Measurements from ENCODE around the gene EXOC3. TPM values are rescaled to one million over a fixed set of nuclear protein-coding genes. Genes with fewer than 3 reads are reported as not detected.

Gene EXOC3
- total RNA-seq, 2 experiments from 2014 or later, result 41.6 to 41.7 TPM

- Mint-ChIP-seq H3K9me3 (peaks cover 20% of the 10 kb centered on the region), H3K27ac (peak overlapping the region; percentile 25), H3K4me3 (no peak overlapping the region), H3K36me3 (ENCODE audit: low read depth) (peaks cover 67% of the 10 kb centered on the region), H3K4me1 (ENCODE audit: low read depth) (peaks cover 39% of the 10 kb centered on the region), H3K27me3 (ENCODE audit: low read depth) (no peaks in the 10 kb centered on the region)
- CTCF ChIA-PET, result interaction anchor here (0.8 to 4.3 kb wide), 3 partner anchors 10 to 25 kb away, joined by 3 to 27 read pairs (median 4); no protein-coding TSS in a partner anchor
- DNase-seq, result peak; percentile 1
- intact Hi-C loops (cut with micrococcal nuclease), result no loop called here
These were observed 5.8 kb downstream of the EXOC3 start for GRCh38 chr5:448766-449090.

- DNase-seq, result no peak
- Mint-ChIP-seq H3K36me3 (ENCODE audit: low read depth) (peaks cover 69% of the 10 kb centered on the region), H3K9me3 (peaks cover 20% of the 10 kb centered on the region), H3K27ac (no peak overlapping the region), H3K4me3 (no peak overlapping the region), H3K27me3 (ENCODE audit: low read depth) (no peaks in the 10 kb centered on the region), H3K4me1 (ENCODE audit: low read depth) (peaks cover 39% of the 10 kb centered on the region)
- intact Hi-C loops (cut with micrococcal nuclease), result no loop called here
- CTCF ChIA-PET, result interaction anchor here (0.8 to 4.3 kb wide), 3 partner anchors 9 to 24 kb away, joined by 3 to 27 read pairs (median 4); no protein-coding TSS in a partner anchor
These were observed 6.2 kb downstream of the EXOC3 start for GRCh38 chr5:449151-449550.

GRCh38 chr5:451587-452458 lies 8.8 kb downstream of the EXOC3 start:
- Mint-ChIP-seq H3K9me3 (peaks cover 20% of the 10 kb centered on the region), H3K4me1 (ENCODE audit: low read depth) (peaks cover 27% of the 10 kb centered on the region), H3K36me3 (ENCODE audit: low read depth) (peaks cover 69% of the 10 kb centered on the region), H3K27ac (no peak overlapping the region), H3K27me3 (ENCODE audit: low read depth) (no peaks in the 10 kb centered on the region), H3K4me3 (no peak overlapping the region)
- CTCF ChIA-PET, result interaction anchor here (2.0 kb wide), 1 partner anchor 7 kb away, joined by 4 read pairs; no protein-coding TSS in a partner anchor
- intact Hi-C loops (cut with micrococcal nuclease), result loop anchor here (5.0 kb wide), 1 partner anchor 440 kb away; the partner anchor contains the start of genes BRD9 and TRIP13
- no peak for DNase-seq

- CTCF ChIA-PET, result interaction anchor here (0.7 to 2.0 kb wide), 2 partner anchors 9 to 10 kb away, joined by 3 to 4 read pairs; no protein-coding TSS in a partner anchor
- Mint-ChIP-seq H3K4me1 (ENCODE audit: low read depth) (peaks cover 28% of the 10 kb centered on the region), H3K27ac (peak overlapping the region; percentile 76), H3K27me3 (ENCODE audit: low read depth) (no peaks in the 10 kb centered on the region), H3K4me3 (no peak overlapping the region), H3K36me3 (ENCODE audit: low read depth) (peaks cover 68% of the 10 kb centered on the region), H3K9me3 (peaks cover 20% of the 10 kb centered on the region)
- intact Hi-C loops (cut with micrococcal nuclease), result loop anchor here (5.0 kb wide), 1 partner anchor 439 kb away; the partner anchor contains the start of genes BRD9 and TRIP13
- no peak for DNase-seq
These were observed 10.2 kb downstream of the EXOC3 start for GRCh38 chr5:452978-453710.

GRCh38 chr5:453725-454481 lies 10.9 kb downstream of the EXOC3 start:
- intact Hi-C loops (cut with micrococcal nuclease), result loop anchor here (5.0 kb wide), 1 partner anchor 438 kb away; the partner anchor contains the start of genes BRD9 and TRIP13
- CTCF ChIA-PET, result interaction anchor here (2.0 kb wide), 1 partner anchor 10 kb away, joined by 4 read pairs; no protein-coding TSS in a partner anchor
- peaks cover 69% of the 10 kb centered on the region for H3K36me3 Mint-ChIP-seq (ENCODE audit: low read depth)
- no peak overlapping the region for H3K4me3 Mint-ChIP-seq
- peaks cover 32% of the 10 kb centered on the region for H3K4me1 Mint-ChIP-seq (ENCODE audit: low read depth)
- H3K9me3 Mint-ChIP-seq, result peaks cover 20% of the 10 kb centered on the region
- peak overlapping the region; percentile 50 for H3K27ac Mint-ChIP-seq
- DNase-seq, result no peak
- H3K27me3 Mint-ChIP-seq (ENCODE audit: low read depth), result no peaks in the 10 kb centered on the region

GRCh38 chr5:454936-455335 lies 12.0 kb downstream of the EXOC3 start:
- Mint-ChIP-seq H3K27ac (no peak overlapping the region), H3K4me1 (ENCODE audit: low read depth) (peaks cover 43% of the 10 kb centered on the region), H3K9me3 (peaks cover 20% of the 10 kb centered on the region), H3K4me3 (no peak overlapping the region), H3K36me3 (ENCODE audit: low read depth) (peaks cover 66% of the 10 kb centered on the region), H3K27me3 (ENCODE audit: low read depth) (no peaks in the 10 kb centered on the region)
- DNase-seq, result no peak
- CTCF ChIA-PET, result no interaction called here
- intact Hi-C loops (cut with micrococcal nuclease), result loop anchor here (5.0 kb wide), 2 partner anchors 238 to 437 kb away; partner anchors contain the start of genes BRD9, CCDC127, SDHA and TRIP13

- Mint-ChIP-seq H3K36me3 (ENCODE audit: low read depth) (peaks cover 66% of the 10 kb centered on the region), H3K4me3 (no peak overlapping the region), H3K27me3 (ENCODE audit: low read depth) (no peaks in the 10 kb centered on the region), H3K9me3 (peaks cover 19% of the 10 kb centered on the region), H3K27ac (no peak overlapping the region), H3K4me1 (ENCODE audit: low read depth) (peaks cover 51% of the 10 kb centered on the region)
- intact Hi-C loops (cut with micrococcal nuclease), result loop anchor here (5.0 kb wide), 1 partner anchor 239 kb away; the partner anchor contains the start of genes CCDC127 and SDHA
- DNase-seq, result no peak
- CTCF ChIA-PET, result no interaction called here
These were observed 12.8 kb downstream of the EXOC3 start for GRCh38 chr5:455806-456205.

- Mint-ChIP-seq H3K27me3 (ENCODE audit: low read depth) (no peaks in the 10 kb centered on the region), H3K4me3 (no peak overlapping the region), H3K27ac (no peak overlapping the region), H3K36me3 (ENCODE audit: low read depth) (peaks cover 60% of the 10 kb centered on the region), H3K4me1 (ENCODE audit: low read depth) (peaks cover 52% of the 10 kb centered on the region), H3K9me3 (peaks cover 12% of the 10 kb centered on the region)
- no peak for DNase-seq
- CTCF ChIA-PET, result interaction anchor here (4.0 kb wide), 1 partner anchor 9 kb away, joined by 27 read pairs; no protein-coding TSS in a partner anchor
- intact Hi-C loops (cut with micrococcal nuclease), result loop anchor here (5.0 kb wide), 1 partner anchor 239 kb away; the partner anchor contains the start of genes CCDC127 and SDHA
These were observed 13.6 kb downstream of the EXOC3 start for GRCh38 chr5:456351-457194.

- peaks cover 4% of the 10 kb centered on the region for H3K9me3 Mint-ChIP-seq
- CTCF ChIA-PET, result interaction anchor here (4.0 kb wide), 1 partner anchor 10 kb away, joined by 27 read pairs; no protein-coding TSS in a partner anchor
- intact Hi-C loops (cut with micrococcal nuclease), result loop anchor here (5.0 kb wide), 1 partner anchor 240 kb away; the partner anchor contains the start of genes CCDC127 and SDHA
- no peak overlapping the region for H3K4me3 Mint-ChIP-seq
- DNase-seq, result no peak
- H3K4me1 Mint-ChIP-seq (ENCODE audit: low read depth), result peaks cover 57% of the 10 kb centered on the region
- no peaks in the 10 kb centered on the region for H3K27me3 Mint-ChIP-seq (ENCODE audit: low read depth)
- peaks cover 60% of the 10 kb centered on the region for H3K36me3 Mint-ChIP-seq (ENCODE audit: low read depth)
- no peak overlapping the region for H3K27ac Mint-ChIP-seq
These were observed 14.4 kb downstream of the EXOC3 start for GRCh38 chr5:457195-457961.

Data from activated naive CD4-positive, alpha-beta T cell treated with anti-CD3 and anti-CD28 coated beads for 36 hours (primary cell).